Cardiac fibroblast (primary cell): Measurements from ENCODE around the gene PLEKHG4B.

Source experiments
- DNase-seq, 2 donors: peaks; one replicate each; pipeline versions ENCODE4 v3.0.0 to v3.0.0-alpha.2; 2010; ENCODE audit warnings: low read depth in 2 of 2
- H3K4me3 ChIP-seq, 2 donors: replicated peaks in 1 of 2; 1 replicate in 1 of 2; 2 replicates in 1 of 2; pipeline ENCODE4 v1.5.1; 2011; ENCODE audit warnings: low read depth in 2 of 2, low read length in 2 of 2, mild to moderate bottlenecking in 2 of 2, moderate library complexity in 1 of 2
- CTCF ChIP-seq: IDR thresholded peaks from one replicate; pipeline ENCODE4 v1.5.1; 2011; ENCODE audit warnings: low read depth, mild to moderate bottlenecking, low read length, inconsistent platforms

The PLEKHG4B gene

GRCh38 chr5:152077-152476, 60.1 kb downstream of the PLEKHG4B start:
- no peak for TF ChIP-seq CTCF
- no peak overlapping the region for H3K4me3 ChIP-seq
- no peak for DNase-seq

GRCh38 chr5:153256-153655, 61.3 kb downstream of the PLEKHG4B start:
- peak in 1 of 2 donors; percentile 61 for DNase-seq
- TF ChIP-seq CTCF: no peak
- no peak overlapping the region for H3K4me3 ChIP-seq

GRCh38 chr5:154236-154635, 62.3 kb downstream of the PLEKHG4B start:
- no peak overlapping the region for H3K4me3 ChIP-seq
- DNase-seq: no peak
- no peak for TF ChIP-seq CTCF

GRCh38 chr5:154826-155225, 62.9 kb downstream of the PLEKHG4B start:
- no peak for TF ChIP-seq CTCF
- no peak overlapping the region for H3K4me3 ChIP-seq
- DNase-seq: no peak

- no peak for TF ChIP-seq CTCF
- no peak for DNase-seq
Measured at GRCh38 chr5:155651-156410, 63.9 kb downstream of the PLEKHG4B start.

GRCh38 chr5:156411-157072, 64.6 kb downstream of the PLEKHG4B start:
- no peak overlapping the region for H3K4me3 ChIP-seq
- no peak for DNase-seq
- TF ChIP-seq CTCF: no peak

More at GRCh38 chr5:155651-156410, 63.9 kb downstream of the PLEKHG4B start:
- H3K4me3 ChIP-seq: no peak overlapping the region
